Gastroesophageal sphincter (tissue), 4 donors: ENCODE results near the gene ERBB4. TPM values are rescaled to one million over a fixed set of nuclear protein-coding genes. Genes with fewer than 3 reads are reported as not detected.

ENCODE experiments used
- ATAC-seq: fragments of 150-250 bp; one replicate; pipeline ENCODE4 v1.9.1; 2016; ENCODE audit warnings: mild to moderate bottlenecking, moderate library complexity
- H3K27ac ChIP-seq, 4 donors: fragments of 200-600 bp; sonication (generic) in 3 of 4; 1 replicate in 3 of 4; 2 replicates in 1 of 4; pipeline ENCODE4 v1.5.1; 2016 to 2019
- H3K27me3 ChIP-seq: fragments of 200-600 bp; sonication (generic); one replicate; pipeline ENCODE4 v1.5.1; 2019
- H3K36me3 ChIP-seq, 2 donors: fragments of 200-600 bp; sonication (generic); one replicate each; pipeline ENCODE4 v1.5.1; 2019; ENCODE audit warnings: control low read depth in 1 of 2
- H3K4me1 ChIP-seq, 3 donors: fragments of 200-600 bp; sonication (generic); 1 replicate in 2 of 3; 2 replicates in 1 of 3; pipeline ENCODE4 v1.5.1; 2016 to 2019; ENCODE audit warnings: control low read depth in 2 of 3
- H3K4me3 ChIP-seq, 2 donors: fragments of 200-600 bp; sonication (generic); one replicate each; pipeline ENCODE4 v1.5.1; 2019; ENCODE audit warnings: mild to moderate bottlenecking in 1 of 2, moderate library complexity in 1 of 2
- H3K9me3 ChIP-seq, 3 donors: fragments of 200-600 bp; sonication (generic); one replicate each; pipeline ENCODE4 v1.5.1; 2017 to 2019; ENCODE audit warnings: control low read depth in 2 of 3
- EP300 ChIP-seq: sonication (generic); formaldehyde crosslinking; IDR thresholded peaks from one replicate; pipeline ENCODE4 v1.6.1; 2017; ENCODE audit warnings: antibody characterized with exemption, mild to moderate bottlenecking
- POLR2A ChIP-seq, 2 donors: fragments of 450-650 bp; IDR thresholded peaks; one replicate each; pipeline ENCODE4 v1.6.1; 2017; ENCODE audit warnings: antibody characterized with exemption in 2 of 2, mild to moderate bottlenecking in 2 of 2, moderate library complexity in 1 of 2
- POLR2AphosphoS5 ChIP-seq: sonication (generic); formaldehyde crosslinking; IDR thresholded peaks from one replicate; pipeline ENCODE4 v1.6.1; 2017; ENCODE audit warnings: antibody characterized with exemption
- WGBS, 2 donors: methylation state at CpG; one replicate each; pipeline ENCODE4 v1.1.5; 2018; ENCODE audit warnings: low coverage in 1 of 2; 5-methylcytosine and 5-hydroxymethylcytosine counted together
- total RNA-seq, 4 donors: library from RNA; depleted of rRNA; stranded (reverse); fragments of >200 nt; gene quantifications; one replicate each; pipeline ENCODE4 v1.1.0, GENCODE V29; 2016
- TF ChIP-seq, protein P1 (sequence below), 4 experiments: fragments of 200-600 bp in 2 of 4; fragments of 450-650 bp in 2 of 4; sonication (generic) in 1 of 4; IDR thresholded peaks; one replicate each; pipeline ENCODE4 v1.5.1; 2017 to 2019; ENCODE audit warnings: antibody characterized with exemption in 4 of 4, mild to moderate bottlenecking in 2 of 4, moderate library complexity in 2 of 4

Gene ERBB4
- total RNA-seq, 4 donors from 2014 or later, result 0.16 to 0.92 (median 0.50) TPM

DNA sequence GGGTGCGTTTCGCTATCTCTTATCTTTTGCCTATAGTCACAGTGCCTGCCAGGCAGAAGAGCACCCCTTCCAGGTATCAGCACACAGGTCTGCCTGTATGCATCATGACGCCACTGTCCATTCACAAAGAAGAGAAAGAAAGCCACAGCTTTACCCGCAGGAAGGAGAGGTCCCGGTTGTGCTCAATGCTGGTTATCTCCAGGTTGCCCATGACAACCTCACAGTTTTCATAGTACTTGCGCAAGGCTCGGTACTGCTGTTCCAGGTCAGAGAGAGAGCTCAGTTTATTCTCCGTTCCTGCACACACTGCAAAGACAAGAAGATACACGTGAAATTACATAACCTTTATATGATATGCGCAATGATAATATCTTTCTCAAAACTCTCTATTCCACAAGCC, 414.0 kb downstream of the ERBB4 start:
- Histone ChIP-seq H3K4me1 (no peaks in the 10 kb centered on the region), H3K27me3 (no peaks in the 10 kb centered on the region), H3K4me3 (no peak overlapping the region), H3K36me3 (no peaks in the 10 kb centered on the region), H3K27ac (no peak overlapping the region), H3K9me3 (no peaks in the 10 kb centered on the region)
- 61 to 69% methylated on average over 10 of the region's 10 CpGs for WGBS, 2 donors
- TF ChIP-seq EP300, result no peak
- TF ChIP-seq POLR2AphosphoS5, result no peak
- TF ChIP-seq, protein P1, sequence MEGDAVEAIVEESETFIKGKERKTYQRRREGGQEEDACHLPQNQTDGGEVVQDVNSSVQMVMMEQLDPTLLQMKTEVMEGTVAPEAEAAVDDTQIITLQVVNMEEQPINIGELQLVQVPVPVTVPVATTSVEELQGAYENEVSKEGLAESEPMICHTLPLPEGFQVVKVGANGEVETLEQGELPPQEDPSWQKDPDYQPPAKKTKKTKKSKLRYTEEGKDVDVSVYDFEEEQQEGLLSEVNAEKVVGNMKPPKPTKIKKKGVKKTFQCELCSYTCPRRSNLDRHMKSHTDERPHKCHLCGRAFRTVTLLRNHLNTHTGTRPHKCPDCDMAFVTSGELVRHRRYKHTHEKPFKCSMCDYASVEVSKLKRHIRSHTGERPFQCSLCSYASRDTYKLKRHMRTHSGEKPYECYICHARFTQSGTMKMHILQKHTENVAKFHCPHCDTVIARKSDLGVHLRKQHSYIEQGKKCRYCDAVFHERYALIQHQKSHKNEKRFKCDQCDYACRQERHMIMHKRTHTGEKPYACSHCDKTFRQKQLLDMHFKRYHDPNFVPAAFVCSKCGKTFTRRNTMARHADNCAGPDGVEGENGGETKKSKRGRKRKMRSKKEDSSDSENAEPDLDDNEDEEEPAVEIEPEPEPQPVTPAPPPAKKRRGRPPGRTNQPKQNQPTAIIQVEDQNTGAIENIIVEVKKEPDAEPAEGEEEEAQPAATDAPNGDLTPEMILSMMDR (IDR thresholded peaks at IDR 0.05), result no peak
- no peak for TF ChIP-seq POLR2A (IDR thresholded peaks at IDR 0.05)
- ATAC-seq, result no peak

DNA sequence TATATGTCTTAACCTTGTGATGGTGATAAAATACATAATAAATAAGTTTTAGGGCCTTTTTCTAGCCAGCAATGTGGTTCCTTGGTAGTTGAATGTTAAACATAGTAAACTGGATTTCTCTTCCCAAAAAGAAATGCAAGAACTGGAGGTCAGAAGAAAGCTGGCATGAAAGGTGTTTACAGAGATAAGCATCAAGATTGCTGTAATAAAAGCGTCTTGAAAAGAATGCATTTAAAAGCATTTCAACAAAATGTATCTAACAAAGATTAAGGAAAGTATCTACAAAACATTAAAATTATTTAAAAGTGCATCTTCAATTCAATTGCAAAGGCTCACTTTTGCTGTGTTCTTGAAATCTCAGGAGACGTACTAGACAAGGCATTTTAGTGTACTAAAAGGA, 419.0 kb downstream of the ERBB4 start:
- H3K4me3 ChIP-seq, result no peak overlapping the region
- no peaks in the 10 kb centered on the region for H3K27me3 ChIP-seq
- H3K9me3 ChIP-seq, result no peaks in the 10 kb centered on the region
- no peak overlapping the region for H3K27ac ChIP-seq
- WGBS, 2 donors, result 48 to 57% methylated on average over 1 to 2 of the region's 2 CpGs
- no peaks in the 10 kb centered on the region for H3K36me3 ChIP-seq
- H3K4me1 ChIP-seq, result no peaks in the 10 kb centered on the region
- ATAC-seq, result no peak
- TF ChIP-seq POLR2A (IDR thresholded peaks at IDR 0.05) (no peak), POLR2AphosphoS5 (no peak), EP300 (no peak)
- TF ChIP-seq, protein P1 (IDR thresholded peaks at IDR 0.05), result no peak

DNA sequence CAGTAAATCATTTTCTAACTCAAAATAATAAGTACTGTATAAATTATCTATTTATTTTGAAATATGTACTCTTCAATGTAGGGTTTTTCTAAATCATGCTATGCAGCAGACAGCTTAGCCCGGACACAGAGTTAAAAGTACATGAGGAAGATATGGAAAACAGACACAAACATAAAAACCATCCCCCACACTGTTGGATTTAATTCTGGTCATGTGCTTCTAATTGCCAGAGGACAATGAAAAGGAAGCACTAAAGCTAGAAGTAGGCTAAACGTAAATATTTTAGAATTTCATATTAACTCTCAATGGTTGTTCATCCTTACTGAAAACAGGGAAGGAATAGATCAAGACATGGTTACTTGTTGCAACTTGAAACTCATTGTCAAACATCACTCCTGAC, 420.7 kb downstream of the ERBB4 start:
- no peaks in the 10 kb centered on the region for H3K9me3 ChIP-seq
- no peak for ATAC-seq
- TF ChIP-seq, protein P1 (IDR thresholded peaks at IDR 0.05), result no peak
- no peak for TF ChIP-seq EP300
- TF ChIP-seq POLR2AphosphoS5, result no peak
- no peak for TF ChIP-seq POLR2A (IDR thresholded peaks at IDR 0.05)
- H3K4me1 ChIP-seq, result no peaks in the 10 kb centered on the region
- H3K36me3 ChIP-seq, result no peaks in the 10 kb centered on the region
- no peaks in the 10 kb centered on the region for H3K27me3 ChIP-seq
- H3K4me3 ChIP-seq, result no peak overlapping the region
- WGBS, 2 donors, result 41 to 47% methylated on average over 2 of the region's 2 CpGs
- H3K27ac ChIP-seq, result no peak overlapping the region

DNA sequence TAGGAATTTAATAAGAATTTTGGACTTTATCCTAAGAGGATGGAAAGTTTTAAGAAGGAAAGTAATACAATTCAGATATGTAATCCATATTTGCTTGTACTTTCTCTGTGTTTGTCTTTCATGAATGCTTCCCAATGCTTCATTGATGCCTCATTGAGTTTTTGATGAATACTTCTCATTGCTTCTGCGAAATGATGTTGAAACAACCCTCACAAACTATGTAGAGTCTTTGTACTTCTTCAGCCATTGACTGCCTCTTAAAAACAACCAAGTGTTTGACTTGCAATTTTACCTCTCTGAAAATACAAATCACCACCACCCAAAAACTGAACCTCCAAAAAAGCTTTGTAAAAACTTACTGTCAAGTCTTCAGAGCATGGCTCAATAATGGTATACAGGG, 424.1 kb downstream of the ERBB4 start:
- no peak overlapping the region for H3K4me3 ChIP-seq
- H3K27me3 ChIP-seq, result no peaks in the 10 kb centered on the region
- H3K27ac ChIP-seq, result no peak overlapping the region
- H3K4me1 ChIP-seq, result no peaks in the 10 kb centered on the region
- TF ChIP-seq, protein P1 (IDR thresholded peaks at IDR 0.05), result no peak
- TF ChIP-seq POLR2A (IDR thresholded peaks at IDR 0.05) (no peak), POLR2AphosphoS5 (no peak), EP300 (no peak)
- H3K9me3 ChIP-seq, result no peaks in the 10 kb centered on the region
- WGBS, 2 donors, result 71 to 94% methylated on average over 1 of the region's 1 CpG
- no peak for ATAC-seq
- no peaks in the 10 kb centered on the region for H3K36me3 ChIP-seq

DNA sequence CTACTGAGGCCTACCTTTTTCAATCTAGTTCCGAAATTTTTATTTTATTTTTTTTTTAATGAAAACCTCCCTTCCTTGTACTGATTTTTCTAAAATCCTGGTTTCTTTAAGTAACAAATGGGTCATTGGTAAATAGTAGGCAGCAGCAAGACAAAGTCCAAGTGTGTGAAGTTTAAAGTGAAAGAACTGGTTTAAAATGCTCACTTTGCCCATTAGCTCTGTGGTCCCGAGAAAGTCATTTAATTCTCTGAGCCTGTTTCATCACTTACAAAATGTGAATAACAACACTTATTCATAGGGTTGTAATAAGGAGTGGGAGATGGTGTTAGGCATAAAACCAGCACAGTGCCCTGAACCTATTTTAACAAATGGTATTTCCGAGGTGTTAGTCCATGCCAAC, 426.2 kb downstream of the ERBB4 start:
- no peak for ATAC-seq
- H3K27me3 ChIP-seq, result no peaks in the 10 kb centered on the region
- H3K9me3 ChIP-seq, result no peaks in the 10 kb centered on the region
- no peak overlapping the region for H3K27ac ChIP-seq
- H3K4me3 ChIP-seq, result no peak overlapping the region
- TF ChIP-seq EP300 (no peak), POLR2AphosphoS5 (no peak)
- TF ChIP-seq, protein P1 (IDR thresholded peaks at IDR 0.05), result no peak
- H3K4me1 ChIP-seq, result no peaks in the 10 kb centered on the region
- no peaks in the 10 kb centered on the region for H3K36me3 ChIP-seq
- WGBS, 2 donors, result 79 to 82% methylated on average over 3 of the region's 3 CpGs
